Measurements from ENCODE around the gene RAI2. TPM values are rescaled to one million over a fixed set of nuclear protein-coding genes. Genes with fewer than 3 reads are reported as not detected.

The RAI2 gene
- total RNA-seq, 1 donor, result not detected

DNA sequence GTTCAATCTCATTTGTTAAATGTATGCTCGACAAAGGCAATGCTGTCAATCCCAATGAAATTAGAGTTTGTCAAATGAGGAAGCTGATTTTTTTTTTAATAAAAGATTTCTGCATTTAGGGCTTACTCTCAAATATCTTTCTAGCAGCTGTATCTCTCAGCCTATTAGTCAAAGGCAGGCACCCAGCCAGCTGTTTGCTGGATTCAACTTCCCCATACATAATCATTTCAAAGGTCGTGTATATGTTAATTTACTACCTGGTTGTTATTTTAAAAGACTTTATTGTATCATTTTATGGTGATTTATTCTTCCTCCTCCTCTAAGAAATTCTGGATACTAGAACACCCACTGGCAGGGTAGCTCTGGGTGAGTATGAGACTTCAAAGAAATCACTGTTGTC, 27.1 kb downstream of the RAI2 start:
- DNase-seq (ENCODE audit: low read depth), result no peak
- TF ChIP-seq, protein P1, sequence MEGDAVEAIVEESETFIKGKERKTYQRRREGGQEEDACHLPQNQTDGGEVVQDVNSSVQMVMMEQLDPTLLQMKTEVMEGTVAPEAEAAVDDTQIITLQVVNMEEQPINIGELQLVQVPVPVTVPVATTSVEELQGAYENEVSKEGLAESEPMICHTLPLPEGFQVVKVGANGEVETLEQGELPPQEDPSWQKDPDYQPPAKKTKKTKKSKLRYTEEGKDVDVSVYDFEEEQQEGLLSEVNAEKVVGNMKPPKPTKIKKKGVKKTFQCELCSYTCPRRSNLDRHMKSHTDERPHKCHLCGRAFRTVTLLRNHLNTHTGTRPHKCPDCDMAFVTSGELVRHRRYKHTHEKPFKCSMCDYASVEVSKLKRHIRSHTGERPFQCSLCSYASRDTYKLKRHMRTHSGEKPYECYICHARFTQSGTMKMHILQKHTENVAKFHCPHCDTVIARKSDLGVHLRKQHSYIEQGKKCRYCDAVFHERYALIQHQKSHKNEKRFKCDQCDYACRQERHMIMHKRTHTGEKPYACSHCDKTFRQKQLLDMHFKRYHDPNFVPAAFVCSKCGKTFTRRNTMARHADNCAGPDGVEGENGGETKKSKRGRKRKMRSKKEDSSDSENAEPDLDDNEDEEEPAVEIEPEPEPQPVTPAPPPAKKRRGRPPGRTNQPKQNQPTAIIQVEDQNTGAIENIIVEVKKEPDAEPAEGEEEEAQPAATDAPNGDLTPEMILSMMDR (IDR thresholded peaks at IDR 0.05; ENCODE audit: insufficient read depth, low read depth, low read length), result no peak
- no peak overlapping the region for H3K4me3 ChIP-seq (ENCODE audit: low read depth, low read length)

DNA sequence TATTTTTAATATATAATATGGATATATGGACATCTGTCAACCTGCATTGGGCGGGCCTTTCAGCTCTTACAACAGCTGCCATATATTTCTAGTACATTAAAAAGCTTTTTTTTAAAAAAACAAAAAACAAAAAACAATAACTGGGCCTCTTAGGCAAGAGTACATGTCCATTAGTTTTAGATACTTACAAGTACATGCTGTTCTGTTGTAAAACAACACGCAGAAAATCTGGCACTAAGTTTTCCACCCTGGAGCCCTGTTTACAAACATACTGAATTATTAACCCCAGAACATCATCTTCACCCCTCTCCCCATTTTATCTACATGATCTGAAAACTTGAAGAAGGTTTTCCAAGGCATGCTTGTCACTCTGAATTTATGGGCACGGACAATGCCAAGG, 29.8 kb downstream of the RAI2 start:
- no peak overlapping the region for H3K4me3 ChIP-seq (ENCODE audit: low read depth, low read length)
- TF ChIP-seq, protein P1 (IDR thresholded peaks at IDR 0.05; ENCODE audit: insufficient read depth, low read depth, low read length), result no peak

DNA sequence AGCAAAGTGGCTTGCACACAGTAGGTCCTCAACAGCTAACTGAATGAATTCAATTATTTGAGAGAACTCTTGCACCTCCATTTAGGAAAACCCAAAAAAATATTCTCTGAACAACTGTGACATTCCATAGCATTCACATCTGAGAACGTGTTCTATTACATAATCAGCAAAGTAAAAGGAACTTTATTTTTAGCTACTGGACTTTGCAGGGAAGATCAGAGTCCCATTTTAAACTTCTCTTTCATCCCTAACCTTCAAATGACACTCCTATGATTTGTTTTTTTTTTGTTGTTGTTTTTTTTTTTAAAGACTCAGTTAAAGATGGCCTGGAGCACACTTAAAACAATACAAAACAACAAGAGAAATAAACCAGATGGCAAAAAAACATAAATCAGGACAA, 30.9 kb downstream of the RAI2 start:
- no peak overlapping the region for H3K4me3 ChIP-seq (ENCODE audit: low read depth, low read length)
- TF ChIP-seq, protein P1 (IDR thresholded peaks at IDR 0.05; ENCODE audit: insufficient read depth, low read depth, low read length), result no peak

More for the DNA sequence above, 29.8 kb downstream of the RAI2 start:
- peak; percentile 12 for DNase-seq (ENCODE audit: low read depth)

DNA sequence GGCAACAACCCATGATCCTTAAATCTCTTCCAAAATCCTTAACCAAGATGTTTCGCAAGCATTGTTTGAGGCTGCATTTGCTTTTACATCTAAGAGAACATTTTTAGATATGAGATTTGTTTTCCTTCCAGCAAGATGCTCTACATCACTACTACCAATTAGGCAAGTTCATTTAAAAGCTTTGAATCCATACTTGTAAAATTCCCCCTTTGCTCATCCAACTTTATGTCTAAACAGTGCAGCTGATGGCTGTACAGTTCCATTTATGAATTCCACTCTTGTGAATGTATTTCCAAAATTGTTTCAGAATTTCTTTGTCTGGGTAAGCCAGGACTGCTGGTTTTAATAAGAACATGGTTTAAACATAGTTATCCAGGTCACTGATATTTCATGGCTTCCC, 31.5 kb downstream of the RAI2 start:
- no peak for DNase-seq (ENCODE audit: low read depth)
- TF ChIP-seq, protein P1 (IDR thresholded peaks at IDR 0.05; ENCODE audit: insufficient read depth, low read depth, low read length), result no peak
- H3K4me3 ChIP-seq (ENCODE audit: low read depth, low read length), result no peak overlapping the region

More for the DNA sequence above, 30.9 kb downstream of the RAI2 start:
- peak; percentile 5 for DNase-seq (ENCODE audit: low read depth)

DNA sequence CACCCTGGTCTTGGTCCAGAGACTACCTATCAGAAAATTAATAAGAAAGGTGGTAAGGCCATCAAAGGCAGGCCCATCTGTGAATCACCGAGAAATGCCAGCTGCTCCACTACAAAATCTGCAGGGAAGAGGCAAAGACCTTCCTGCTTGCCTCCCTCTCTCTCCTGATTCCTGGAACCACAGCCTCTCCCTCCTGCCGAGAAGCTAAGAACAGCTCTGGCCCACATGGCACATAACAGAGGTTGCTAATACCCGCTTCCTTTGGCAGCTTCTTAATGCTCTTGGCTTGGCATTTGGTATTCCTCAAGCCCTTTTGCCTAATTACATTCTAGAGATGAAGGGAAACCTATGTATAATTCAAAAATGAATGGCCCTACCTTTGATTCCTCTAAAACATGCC, 32.9 kb downstream of the RAI2 start:
- no peak overlapping the region for H3K4me3 ChIP-seq (ENCODE audit: low read depth, low read length)
- no peak for DNase-seq (ENCODE audit: low read depth)
- TF ChIP-seq, protein P1 (IDR thresholded peaks at IDR 0.05; ENCODE audit: insufficient read depth, low read depth, low read length), result no peak

DNA sequence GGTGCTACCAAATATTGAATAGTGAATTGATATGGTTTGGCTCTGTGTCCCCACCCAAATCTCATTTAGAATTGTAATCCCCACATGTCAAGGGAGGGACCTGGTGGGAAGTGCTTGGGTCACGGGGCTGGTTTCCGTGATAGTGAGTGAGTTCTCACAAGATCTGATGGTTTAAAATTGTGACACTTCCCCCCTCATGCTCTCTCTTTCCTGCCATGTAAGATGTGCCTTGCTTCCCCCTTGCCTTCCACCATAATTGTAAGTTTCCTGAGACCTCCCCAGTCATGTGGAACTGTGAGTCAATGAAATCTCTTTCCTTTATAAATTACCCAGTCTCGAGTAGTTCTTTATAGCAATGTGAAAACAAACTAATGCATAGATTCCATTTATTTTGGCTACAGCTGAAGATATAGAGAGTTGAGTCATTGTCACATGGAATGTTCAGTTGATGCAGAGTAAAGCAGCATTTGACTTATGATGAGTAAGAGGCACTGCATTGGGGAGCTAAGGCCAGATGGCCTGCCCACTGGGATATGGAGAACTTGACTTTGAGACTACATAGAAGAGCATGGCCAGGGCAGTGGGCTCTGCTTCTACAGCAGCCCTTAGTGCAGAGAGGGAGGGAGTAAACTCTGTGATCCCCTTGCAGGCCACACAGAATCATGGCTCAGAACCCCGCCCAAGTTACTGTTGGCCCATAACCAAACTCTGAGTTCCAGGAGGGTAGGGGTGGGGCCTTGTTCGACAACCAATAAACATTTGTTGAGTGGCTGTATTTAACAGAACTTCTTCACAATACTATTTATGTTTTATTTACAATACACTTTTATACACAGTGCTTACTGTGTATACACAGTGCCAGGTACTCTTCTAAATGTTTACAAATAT, 34.2 kb downstream of the RAI2 start:
- H3K4me3 ChIP-seq (ENCODE audit: low read depth, low read length), result no peak overlapping the region
- no peak for DNase-seq (ENCODE audit: low read depth)
- TF ChIP-seq, protein P1 (IDR thresholded peaks at IDR 0.05; ENCODE audit: insufficient read depth, low read depth, low read length), result no peak

All from fibroblast of villous mesenchyme (primary cell).